CD4-positive, alpha-beta T cell treated with Interleukin-6 at 100 ng/mL for 8 hours (primary cell): ENCODE results near the gene PRKAA2.

Experiments used
- DNase-seq: peaks from one replicate; pipeline ENCODE4 v3.0.0-alpha.2; 2020; ENCODE audit warnings: mixed read lengths, low spot score

Gene PRKAA2

DNA sequence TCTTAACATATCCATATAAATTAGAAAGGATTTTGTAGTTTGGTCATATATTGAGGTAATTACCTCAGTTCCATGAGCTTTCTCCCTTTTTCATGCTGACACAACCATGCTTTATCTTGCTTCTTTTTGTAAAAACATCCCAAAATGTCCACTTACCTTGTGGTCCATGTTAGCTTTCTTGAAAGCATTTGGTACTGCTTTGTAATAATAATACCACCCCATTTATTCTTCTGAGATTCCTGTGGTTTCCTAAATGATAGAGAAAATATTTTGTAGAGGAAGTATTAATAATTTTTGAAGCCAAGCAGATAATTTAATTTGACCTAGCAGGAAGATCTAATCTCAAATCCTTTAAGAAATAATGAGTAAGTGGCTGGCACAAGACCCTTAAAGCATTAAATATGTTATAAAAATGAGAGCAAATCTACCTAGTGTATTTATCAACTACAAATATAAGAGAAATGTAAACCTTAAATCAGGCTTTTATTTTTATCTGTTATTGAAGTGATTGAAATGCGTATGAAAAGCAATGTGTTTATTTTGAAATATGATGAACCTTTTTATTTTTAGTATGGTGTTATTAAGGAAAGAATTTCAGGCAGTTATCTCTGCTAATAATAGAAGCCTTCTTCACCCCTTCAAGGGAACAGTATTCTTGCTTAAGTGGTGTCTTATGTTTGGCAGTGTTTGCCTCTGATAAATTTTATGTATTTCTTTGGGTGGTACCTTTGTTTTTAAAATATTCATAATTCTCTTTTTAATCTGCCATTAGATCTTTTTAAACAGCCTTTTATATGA lies 9.2 kb downstream of the PRKAA2 start:
- no peak for DNase-seq

- no peak for DNase-seq
These were observed 11.0 kb downstream of the PRKAA2 start for GRCh38 chr1:56655991-56656613.

DNA sequence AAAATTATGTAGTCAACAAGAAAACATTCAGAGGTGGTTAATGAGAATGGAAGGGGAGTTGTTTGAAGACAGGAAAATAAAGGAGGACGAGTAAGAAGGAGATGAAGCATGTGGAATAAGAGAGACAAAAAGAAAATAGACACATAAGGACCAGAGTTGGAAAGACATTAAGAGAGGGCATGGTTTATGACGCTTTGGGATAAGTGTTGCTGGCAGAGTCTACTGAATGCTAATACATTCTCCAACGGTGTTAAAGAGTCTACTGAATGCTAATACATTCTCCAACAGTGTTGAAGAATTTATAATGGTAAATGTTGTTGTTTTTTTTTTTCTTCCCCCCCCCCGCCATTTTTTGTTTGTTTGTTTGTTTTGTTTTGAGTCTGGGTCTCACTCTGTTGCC lies 13.1 kb downstream of the PRKAA2 start:
- no peak for DNase-seq

DNA sequence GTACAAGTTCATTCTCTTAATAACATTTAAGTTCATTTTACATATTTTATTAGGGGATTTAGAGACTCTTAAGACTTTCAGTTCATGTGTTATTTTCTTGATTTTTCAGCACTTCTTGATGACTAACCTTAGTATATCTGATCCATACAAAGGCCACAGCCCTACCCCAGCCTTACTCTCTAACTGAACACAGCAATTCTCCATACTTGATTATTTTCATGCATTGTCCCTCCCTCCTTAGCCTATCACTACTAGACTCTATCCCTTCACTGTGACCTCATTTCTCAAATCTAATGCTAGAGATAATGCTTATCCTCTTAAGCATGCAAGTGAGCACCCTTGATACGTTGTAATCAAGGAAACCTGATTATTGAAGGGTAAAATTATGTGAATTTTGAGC lies 15.2 kb downstream of the PRKAA2 start:
- DNase-seq = no peak

GRCh38 chr1:56663846-56664245 lies 18.7 kb downstream of the PRKAA2 start:
- no peak for DNase-seq

DNA sequence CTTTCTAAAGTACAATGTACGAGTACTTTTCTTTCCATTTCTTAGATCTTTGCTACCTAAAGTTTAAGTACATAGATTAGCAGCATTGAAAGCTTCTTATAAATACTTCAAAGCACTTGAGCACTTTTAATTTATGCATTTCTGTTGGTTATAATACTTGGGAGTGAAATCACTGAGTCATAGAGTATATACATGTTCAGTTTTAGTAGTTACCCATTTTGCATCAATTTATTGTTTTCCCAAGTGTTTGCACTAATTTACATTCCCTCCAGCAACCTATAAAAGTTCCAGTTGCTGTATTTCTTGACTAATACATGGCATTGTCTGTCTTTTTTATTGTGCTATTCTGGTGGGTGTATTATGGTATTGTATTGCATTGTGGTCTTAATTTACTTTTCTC lies 20.3 kb downstream of the PRKAA2 start:
- no peak for DNase-seq

GRCh38 chr1:56666112-56666608 lies 21.0 kb downstream of the PRKAA2 start:
- no peak for DNase-seq

DNA sequence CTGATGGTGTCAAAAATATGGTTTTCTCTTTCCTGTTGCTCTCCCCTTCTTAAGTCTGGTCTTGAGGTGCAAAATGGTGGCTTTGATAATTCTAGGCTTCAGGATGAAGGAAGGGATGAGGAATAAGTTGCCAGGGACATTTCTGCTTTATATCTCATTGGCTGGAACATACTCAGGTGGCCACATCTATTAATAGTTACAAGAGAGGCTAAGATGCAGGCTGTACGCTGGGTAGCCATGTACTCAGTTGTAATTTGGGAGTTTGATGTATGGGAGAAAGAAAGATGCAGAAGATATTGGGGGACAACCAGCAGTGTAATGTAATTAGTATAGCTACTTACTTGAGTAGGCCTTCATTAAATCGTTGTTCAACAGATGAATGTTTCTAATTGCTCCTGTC lies 25.2 kb downstream of the PRKAA2 start:
- DNase-seq = no peak

GRCh38 chr1:56671085-56671484 lies 26.0 kb downstream of the PRKAA2 start:
- no peak for DNase-seq

- DNase-seq = no peak
These were observed 26.4 kb downstream of the PRKAA2 start for GRCh38 chr1:56671542-56671941.

DNA sequence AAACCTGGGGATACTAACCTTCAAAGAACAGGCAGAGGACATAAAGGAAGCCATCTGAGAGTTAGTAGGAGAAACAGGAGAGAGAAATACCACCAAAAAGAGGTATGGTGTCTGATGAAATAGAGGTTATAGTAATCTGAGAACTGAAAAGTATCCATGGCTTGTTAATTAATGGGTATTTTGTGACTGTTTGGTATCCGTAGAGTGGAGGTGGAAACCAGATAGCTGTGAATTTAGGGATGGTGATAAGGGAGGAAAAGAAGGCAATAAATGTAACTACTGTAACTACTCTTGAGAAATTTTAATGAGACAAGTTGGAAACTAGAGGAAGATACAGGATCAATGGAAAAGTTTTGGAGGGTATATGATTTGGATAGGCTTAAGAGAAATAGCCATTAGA lies 27.5 kb downstream of the PRKAA2 start:
- no peak for DNase-seq

- no peak for DNase-seq
These were observed 30.6 kb downstream of the PRKAA2 start for GRCh38 chr1:56675763-56676162.

GRCh38 chr1:56676571-56677035 lies 31.5 kb downstream of the PRKAA2 start:
- DNase-seq = no peak

DNA sequence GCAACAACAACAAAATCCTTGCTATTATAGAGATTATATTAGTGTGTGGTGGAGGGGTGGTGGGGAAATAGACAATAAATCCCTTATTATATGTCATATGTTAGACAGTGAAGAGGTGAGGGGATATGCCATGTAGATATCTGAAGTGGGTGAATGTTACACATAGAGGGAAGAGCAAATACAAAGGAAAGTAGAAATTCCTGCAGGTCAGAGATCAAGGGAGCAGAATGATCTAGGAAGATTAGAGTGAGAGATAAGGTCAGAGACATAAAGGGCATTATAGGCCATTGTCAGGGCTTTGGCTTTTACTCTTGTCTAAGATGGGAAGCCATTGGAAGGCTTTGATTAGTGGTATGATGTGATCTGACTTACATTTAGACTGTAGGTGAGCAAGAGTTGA lies 38.5 kb downstream of the PRKAA2 start:
- no peak for DNase-seq

DNA sequence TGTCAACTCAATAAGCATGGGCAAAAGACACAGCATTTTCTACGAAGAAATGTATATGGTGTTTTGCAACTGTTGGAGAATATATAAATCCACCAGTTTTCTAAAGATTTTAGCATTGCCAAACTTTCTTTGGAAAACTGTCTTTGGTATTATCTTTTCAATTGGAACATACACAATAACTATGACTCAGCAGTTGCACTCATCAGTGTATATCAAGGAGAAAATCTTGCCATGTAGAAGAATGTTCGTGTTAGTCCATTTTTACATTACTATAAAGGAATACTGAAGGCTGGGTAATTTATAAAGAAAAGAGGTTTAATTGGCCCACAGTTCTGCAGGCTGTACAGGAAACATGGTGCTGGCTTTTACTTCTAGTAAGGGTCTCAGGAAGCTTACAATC lies 41.1 kb downstream of the PRKAA2 start:
- no peak for DNase-seq

DNA sequence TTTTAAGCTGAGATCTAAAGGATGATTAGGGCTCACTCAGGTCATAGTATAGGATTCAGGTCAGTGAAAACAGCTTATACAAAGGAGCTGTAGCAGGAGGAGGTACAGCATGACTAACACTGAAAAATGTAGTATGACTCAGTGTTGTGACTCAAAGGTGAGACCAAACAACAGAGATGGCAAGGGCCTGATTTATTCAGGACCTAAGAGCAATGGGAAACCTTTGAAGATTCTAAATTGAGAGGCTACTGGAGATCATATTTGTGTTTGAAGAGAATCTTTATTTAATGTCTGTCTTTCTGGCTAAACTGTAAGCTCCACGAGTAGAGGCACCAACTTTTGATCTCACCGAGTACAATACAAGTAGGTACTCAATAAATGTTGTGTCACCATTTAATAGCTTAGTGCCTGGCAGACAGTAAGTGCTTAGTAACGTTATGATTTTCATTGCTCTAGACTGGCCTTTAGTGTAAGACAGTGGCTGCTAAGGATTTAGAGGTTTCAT lies 43.5 kb downstream of the PRKAA2 start:
- DNase-seq = no peak

DNA sequence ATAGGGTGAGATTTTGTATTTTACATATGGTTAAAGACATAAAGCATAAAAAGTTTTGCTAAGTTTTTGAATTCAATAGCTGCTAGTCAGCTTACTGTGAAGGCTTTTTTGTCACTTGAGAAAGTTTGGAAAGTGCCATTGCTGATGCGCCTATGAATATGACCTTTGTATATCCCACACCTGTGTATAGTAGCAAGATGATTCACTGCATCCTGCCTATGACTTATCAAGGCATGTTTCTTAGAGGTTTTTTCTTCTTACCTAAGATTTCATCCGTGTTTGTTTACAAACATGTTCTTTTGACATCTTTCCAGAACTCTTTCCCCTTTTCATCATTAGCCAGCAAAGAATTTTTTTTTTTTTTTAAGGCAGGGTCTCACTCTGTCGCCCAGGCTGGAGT lies 51.5 kb downstream of the PRKAA2 start:
- no peak for DNase-seq

DNA sequence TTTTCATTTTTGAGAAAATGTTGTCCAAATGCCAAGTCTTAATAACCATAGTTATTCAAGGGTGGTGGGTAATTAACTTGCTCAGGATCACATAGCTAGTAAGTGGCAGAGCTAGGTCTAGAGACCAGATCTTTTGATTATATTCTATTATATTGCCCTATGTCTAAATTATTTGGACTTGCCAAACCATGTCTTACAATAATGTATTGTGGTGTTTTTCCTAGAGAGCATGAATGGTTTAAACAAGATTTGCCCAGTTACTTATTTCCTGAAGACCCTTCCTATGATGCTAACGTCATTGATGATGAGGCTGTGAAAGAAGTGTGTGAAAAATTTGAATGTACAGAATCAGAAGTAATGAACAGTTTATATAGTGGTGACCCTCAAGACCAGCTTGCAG lies 58.6 kb downstream of the PRKAA2 start:
- DNase-seq = no peak

DNA sequence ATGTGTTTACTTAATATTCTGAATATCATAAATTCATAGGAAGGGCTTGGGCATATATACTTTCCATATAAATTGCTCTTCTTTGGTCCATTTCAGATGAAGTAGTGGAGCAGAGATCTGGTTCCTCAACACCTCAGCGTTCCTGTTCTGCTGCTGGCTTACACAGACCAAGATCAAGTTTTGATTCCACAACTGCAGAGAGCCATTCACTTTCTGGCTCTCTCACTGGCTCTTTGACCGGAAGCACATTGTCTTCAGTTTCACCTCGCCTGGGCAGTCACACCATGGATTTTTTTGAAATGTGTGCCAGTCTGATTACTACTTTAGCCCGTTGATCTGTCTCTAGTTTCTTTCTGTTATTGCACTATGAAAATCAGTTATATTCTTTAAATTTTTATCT lies 62.3 kb downstream of the PRKAA2 start:
- no peak for DNase-seq

GRCh38 chr1:56709269-56709880 lies 64.3 kb downstream of the PRKAA2 start:
- peak; percentile 5 for DNase-seq

GRCh38 chr1:56709995-56710394 lies 64.9 kb downstream of the PRKAA2 start:
- DNase-seq = no peak

DNA sequence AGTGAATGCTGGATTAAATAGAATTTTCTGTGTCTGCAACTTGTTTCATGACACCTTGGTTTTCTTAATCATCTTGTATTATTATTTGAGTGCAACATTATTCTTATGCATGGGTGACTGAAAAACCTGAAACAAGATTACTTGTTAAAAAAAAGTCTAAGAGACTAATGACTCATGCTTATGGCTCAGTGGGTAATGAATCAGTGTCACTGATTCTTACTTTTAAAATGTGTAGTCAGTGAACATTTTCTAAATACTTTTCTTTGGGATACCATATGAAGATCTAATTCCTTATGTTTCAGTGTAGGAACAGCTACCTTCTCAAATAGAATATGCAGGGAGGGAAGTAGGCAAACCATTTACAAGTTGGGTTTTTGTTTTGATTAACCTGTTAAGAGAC lies 65.5 kb downstream of the PRKAA2 start:
- no peak for DNase-seq

DNA sequence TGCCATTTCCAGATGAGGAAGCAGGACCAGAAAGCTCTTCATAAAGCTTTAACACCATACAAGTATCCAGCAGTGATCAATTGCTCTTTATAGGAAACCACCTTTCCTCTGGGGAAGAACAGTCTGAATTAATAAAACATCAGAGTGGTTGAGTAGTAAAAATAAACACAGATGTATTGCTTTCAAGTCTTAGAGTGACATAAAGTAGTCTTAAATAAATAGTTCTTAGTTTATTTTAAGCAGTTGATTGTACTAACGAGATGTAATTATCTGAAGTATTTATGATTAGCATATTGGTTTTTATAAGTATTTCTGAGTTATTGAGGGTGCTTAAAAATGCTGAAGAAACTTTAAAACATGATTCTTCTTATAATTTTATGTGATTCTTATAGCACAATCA lies 67.0 kb downstream of the PRKAA2 start:
- DNase-seq = no peak
